ENCODE results near the gene MSL1. TPM values are rescaled to one million over a fixed set of nuclear protein-coding genes. Genes with fewer than 3 reads are reported as not detected.

MSL1 gene
- total and polyA plus RNA-seq, 2 of the 13 experiments (the other 11 are each of a cell fraction or from before 2014, with no cell fraction given), result 63.8 to 88.5 TPM

- TF ChIP-seq ZNF510 (CRISPR knock-in tag; IDR thresholded peaks at IDR 0.05; ENCODE audit: low read depth) (0 out of 2 replicates have a peak, but pooled peaks have one; percentile 34), ZNF207 (IDR thresholded peaks at IDR 0.05; ENCODE audit: borderline replicate concordance) (no peak), ZNF318 (CRISPR knock-in tag; IDR thresholded peaks at IDR 0.05) (peak; percentile 84; the same call in 1 of the 2 replicates), CBX1 (IDR thresholded peaks at IDR 0.05; ENCODE audit: low read depth) (peak; percentile 17), ZNF282 (IDR thresholded peaks at IDR 0.05; ENCODE audit: partially characterized antibody) (no peak), SATB2 (CRISPR knock-in tag; IDR thresholded peaks at IDR 0.05) (no peak), RNF219 (CRISPR knock-in tag; IDR thresholded peaks at IDR 0.05) (no peak), ZNF576 (CRISPR knock-in tag; IDR thresholded peaks at IDR 0.05) (no peak), ZNF12 (CRISPR knock-in tag; IDR thresholded peaks at IDR 0.05) (0 out of 2 replicates have a peak, but pooled peaks have one; percentile 37), ZNF235 (CRISPR knock-in tag; IDR thresholded peaks at IDR 0.05; ENCODE audit: borderline replicate concordance) (no peak), ZNF879 (CRISPR knock-in tag; IDR thresholded peaks at IDR 0.05) (no peak), TFDP2 (CRISPR knock-in tag; IDR thresholded peaks at IDR 0.05) (peak; percentile 61), ZNF773 (CRISPR knock-in tag; IDR thresholded peaks at IDR 0.05; ENCODE audit: borderline replicate concordance) (no peak), BRCA1 (CRISPR knock-in tag; IDR thresholded peaks at IDR 0.05) (0 out of 2 replicates have a peak, but pooled peaks have one; percentile 9)
Observed at GRCh38 chr17:40111221-40112128, 10.3 kb upstream of the MSL1 start (continued).
